ENCODE results near the gene CCL13.

The CCL13 gene

DNA sequence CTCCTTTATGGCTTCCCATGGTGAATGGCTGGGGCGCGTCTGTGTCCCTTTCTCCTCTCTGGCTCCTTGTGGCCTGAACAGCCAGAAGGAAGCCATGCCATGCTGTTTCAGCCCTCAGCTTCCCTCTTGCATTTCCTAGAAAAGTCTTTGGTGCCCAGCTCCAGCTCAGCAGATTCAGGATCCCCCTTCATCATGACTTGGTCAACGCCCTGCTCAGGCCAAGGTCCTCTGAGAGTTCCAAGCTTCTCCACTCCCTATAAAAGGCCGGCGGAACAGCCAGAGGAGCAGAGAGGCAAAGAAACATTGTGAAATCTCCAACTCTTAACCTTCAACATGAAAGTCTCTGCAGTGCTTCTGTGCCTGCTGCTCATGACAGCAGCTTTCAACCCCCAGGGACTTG lies at the start of gene CCL13:
Gene CCL13, plus strand, starts transcription at position 287 of the 400 bp plus-strand sequence. Its CDS starts 47 bp downstream, at position 334.
- no peak for DNase-seq (ENCODE audit: low read depth)
- TF ChIP-seq, protein P1, sequence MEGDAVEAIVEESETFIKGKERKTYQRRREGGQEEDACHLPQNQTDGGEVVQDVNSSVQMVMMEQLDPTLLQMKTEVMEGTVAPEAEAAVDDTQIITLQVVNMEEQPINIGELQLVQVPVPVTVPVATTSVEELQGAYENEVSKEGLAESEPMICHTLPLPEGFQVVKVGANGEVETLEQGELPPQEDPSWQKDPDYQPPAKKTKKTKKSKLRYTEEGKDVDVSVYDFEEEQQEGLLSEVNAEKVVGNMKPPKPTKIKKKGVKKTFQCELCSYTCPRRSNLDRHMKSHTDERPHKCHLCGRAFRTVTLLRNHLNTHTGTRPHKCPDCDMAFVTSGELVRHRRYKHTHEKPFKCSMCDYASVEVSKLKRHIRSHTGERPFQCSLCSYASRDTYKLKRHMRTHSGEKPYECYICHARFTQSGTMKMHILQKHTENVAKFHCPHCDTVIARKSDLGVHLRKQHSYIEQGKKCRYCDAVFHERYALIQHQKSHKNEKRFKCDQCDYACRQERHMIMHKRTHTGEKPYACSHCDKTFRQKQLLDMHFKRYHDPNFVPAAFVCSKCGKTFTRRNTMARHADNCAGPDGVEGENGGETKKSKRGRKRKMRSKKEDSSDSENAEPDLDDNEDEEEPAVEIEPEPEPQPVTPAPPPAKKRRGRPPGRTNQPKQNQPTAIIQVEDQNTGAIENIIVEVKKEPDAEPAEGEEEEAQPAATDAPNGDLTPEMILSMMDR (IDR thresholded peaks at IDR 0.05; ENCODE audit: low read depth, low read length, missing control alignments), result no peak
- no peak within 1 kb of the TSS for H3K4me3 ChIP-seq (ENCODE audit: low read depth, low read length)

DNA sequence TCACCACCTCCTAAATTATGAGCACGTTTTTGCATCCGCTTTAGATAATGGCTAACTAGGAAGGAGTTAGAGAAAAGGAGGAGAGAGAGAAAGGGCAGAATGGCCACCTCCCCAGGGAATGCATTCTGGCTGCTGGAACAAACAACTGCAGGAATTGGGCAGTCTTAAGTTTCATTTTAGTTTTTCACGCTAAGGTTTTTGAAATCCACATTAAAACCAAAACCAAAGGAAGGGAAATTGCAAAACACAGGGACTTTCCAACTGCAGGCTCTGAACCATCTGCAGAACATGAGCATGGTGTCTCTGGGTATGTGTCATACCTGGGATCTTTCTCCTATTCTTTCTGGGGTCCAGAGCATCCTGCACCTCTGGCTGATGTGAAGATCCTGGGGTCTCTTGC lies 49.2 kb upstream of the CCL13 start:
- DNase-seq (ENCODE audit: low read depth), result no peak
- TF ChIP-seq, protein P1 (IDR thresholded peaks at IDR 0.05; ENCODE audit: low read depth, low read length, missing control alignments), result no peak

DNA sequence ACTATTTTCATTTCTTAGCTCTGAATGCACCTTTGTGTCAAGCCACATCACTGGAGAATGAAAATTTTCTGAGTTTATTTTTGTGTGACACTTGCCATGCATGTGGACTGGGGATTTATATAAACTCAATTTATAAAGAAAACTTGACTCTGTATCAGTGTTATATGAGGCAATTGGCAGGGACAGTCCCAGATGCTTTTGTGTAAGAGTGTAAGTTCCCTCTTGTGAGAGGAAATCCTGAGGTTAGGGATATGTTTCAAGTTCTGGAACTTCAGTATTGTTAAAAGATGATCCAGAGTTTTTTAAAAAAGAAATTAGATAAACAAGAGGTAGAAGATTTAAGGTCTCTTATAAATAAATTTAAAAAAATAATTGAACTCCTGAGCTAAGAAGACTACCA lies 47.9 kb upstream of the CCL13 start:
- TF ChIP-seq, protein P1 (IDR thresholded peaks at IDR 0.05; ENCODE audit: low read depth, low read length, missing control alignments), result no peak
- DNase-seq (ENCODE audit: low read depth), result no peak
- H3K4me3 ChIP-seq (ENCODE audit: low read depth, low read length), result no peak overlapping the region

More for the DNA sequence above, 49.2 kb upstream of the CCL13 start:
- H3K4me3 ChIP-seq (ENCODE audit: low read depth, low read length), result no peak overlapping the region

DNA sequence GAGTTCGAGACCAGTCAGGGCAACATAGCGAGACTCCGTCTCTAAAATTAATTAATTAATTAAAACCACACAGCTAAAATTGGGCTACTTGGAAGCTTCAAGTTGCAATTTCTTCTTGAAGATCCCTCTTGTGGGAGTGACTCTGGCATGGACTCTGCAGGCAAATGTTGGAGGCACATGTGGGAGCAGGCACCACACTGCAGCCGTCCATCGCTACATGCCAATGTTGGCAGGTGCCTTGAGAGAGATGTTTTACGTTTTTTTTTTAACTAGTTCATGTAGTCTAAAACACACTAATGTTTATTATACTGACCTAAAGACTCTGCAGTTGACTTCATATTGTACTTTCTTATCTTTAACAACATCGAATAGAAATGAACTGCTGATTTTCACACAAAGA lies 45.0 kb upstream of the CCL13 start:
- no peak for DNase-seq (ENCODE audit: low read depth)
- TF ChIP-seq, protein P1 (IDR thresholded peaks at IDR 0.05; ENCODE audit: low read depth, low read length, missing control alignments), result no peak
- H3K4me3 ChIP-seq (ENCODE audit: low read depth, low read length), result no peak overlapping the region

DNA sequence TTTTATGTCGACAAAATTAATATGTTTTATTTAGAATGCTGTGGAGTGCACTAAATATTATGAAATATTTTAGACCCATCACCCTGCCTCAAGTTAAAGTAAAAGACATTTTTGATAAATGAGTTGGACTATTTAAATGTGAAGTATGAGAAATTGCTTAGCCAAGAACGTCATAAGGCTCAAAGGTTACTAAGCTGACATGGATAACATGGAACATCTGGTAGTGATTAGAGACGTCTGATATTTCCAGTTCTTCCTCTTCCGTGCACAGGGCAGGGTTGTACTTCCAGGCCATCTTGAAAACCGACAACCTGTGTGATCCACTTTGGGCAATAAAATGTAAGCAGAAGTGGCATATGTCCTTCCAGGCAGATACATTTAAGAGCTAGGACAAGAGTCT lies 44.2 kb upstream of the CCL13 start:
- TF ChIP-seq, protein P1 (IDR thresholded peaks at IDR 0.05; ENCODE audit: low read depth, low read length, missing control alignments), result no peak
- no peak for DNase-seq (ENCODE audit: low read depth)
- H3K4me3 ChIP-seq (ENCODE audit: low read depth, low read length), result no peak overlapping the region

DNA sequence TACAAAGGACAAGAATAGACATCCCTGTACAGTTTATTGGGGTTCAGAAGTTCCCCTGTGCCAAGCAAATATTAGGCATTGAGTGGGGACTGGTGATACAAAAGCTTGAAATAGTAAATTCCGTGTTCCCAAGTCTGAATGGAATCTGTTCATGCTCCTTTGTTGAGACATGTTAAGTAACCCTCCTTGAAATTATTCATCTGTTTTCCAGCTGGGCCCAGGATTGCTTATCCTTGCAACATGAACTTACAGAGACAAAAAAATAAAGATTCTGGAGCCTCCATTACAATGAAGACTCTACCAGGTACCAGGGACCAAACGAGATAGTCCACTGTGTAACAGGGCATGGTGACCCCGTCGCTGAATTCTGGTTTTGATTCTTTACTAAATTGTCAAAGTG lies 43.1 kb upstream of the CCL13 start:
- no peak overlapping the region for H3K4me3 ChIP-seq (ENCODE audit: low read depth, low read length)
- TF ChIP-seq, protein P1 (IDR thresholded peaks at IDR 0.05; ENCODE audit: low read depth, low read length, missing control alignments), result no peak
- no peak for DNase-seq (ENCODE audit: low read depth)

DNA sequence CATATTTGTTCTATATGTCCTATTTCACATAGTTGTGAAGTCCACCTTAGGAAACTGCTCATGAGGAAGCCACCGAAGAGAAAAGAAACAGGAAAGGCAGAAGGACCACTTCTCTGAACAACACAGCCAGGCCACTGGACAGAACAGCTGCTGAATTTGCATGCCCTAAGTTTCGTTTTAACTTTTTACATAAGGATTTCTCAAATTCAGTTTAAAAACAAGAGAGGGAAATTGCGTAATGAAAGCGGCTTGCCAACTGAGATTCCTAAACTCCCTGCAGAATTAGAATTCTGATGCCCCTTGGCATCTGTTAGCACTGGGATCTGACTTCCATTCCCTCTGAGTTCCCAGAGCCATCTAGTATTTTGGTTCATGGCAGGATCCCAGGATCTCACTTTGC lies 42.0 kb upstream of the CCL13 start:
- no peak for DNase-seq (ENCODE audit: low read depth)
- no peak overlapping the region for H3K4me3 ChIP-seq (ENCODE audit: low read depth, low read length)
- TF ChIP-seq, protein P1 (IDR thresholded peaks at IDR 0.05; ENCODE audit: low read depth, low read length, missing control alignments), result no peak

All from GM12864 (cell line).